Breast epithelium (tissue), 4 donors: ENCODE measurements around the gene MAST4. TPM values are rescaled to one million over a fixed set of nuclear protein-coding genes. Genes with fewer than 3 reads are reported as not detected.

Experiments
- DNase-seq, 2 donors: peaks; one replicate each; pipeline ENCODE4 v3.0.0-alpha.2; 2019; ENCODE audit warnings: low spot score in 2 of 2
- H3K27ac ChIP-seq, 2 donors: fragments of 200-600 bp; sonication (generic) in 1 of 2; one replicate each; pipeline ENCODE4 v1.5.1; 2016 to 2019; ENCODE audit warnings: mild to moderate bottlenecking in 1 of 2
- H3K27me3 ChIP-seq, 2 donors: fragments of 200-600 bp; sonication (generic) in 1 of 2; one replicate each; pipeline versions ENCODE4 v1.5.1 to v1.6.0; 2017 to 2019; ENCODE audit warnings: control low read depth in 1 of 2, mild to moderate bottlenecking in 1 of 2
- H3K36me3 ChIP-seq: fragments of 200-600 bp; one replicate; pipeline ENCODE4 v1.5.1; 2019
- H3K4me1 ChIP-seq, 2 donors: fragments of 200-600 bp; sonication (generic); one replicate each; pipeline ENCODE4 v1.5.1; 2016 to 2019; ENCODE audit warnings: control low read depth in 1 of 2
- H3K4me3 ChIP-seq, 3 donors: fragments of 200-600 bp; sonication (generic); 1 replicate in 2 of 3; 2 replicates in 1 of 3; pipeline ENCODE4 v1.5.1; 2016 to 2019; ENCODE audit warnings: mild to moderate bottlenecking in 3 of 3, moderate library complexity in 2 of 3
- H3K9me3 ChIP-seq, 2 donors: fragments of 200-600 bp; sonication (generic) in 1 of 2; one replicate each; pipeline ENCODE4 v1.5.1; 2016 to 2019; ENCODE audit warnings: control low read depth in 1 of 2
- POLR2A ChIP-seq: fragments of 450-650 bp; IDR thresholded peaks from one replicate; pipeline ENCODE4 v1.6.1; 2016; ENCODE audit warnings: antibody characterized with exemption, mild to moderate bottlenecking, moderate library complexity
- POLR2AphosphoS5 ChIP-seq, 3 donors: sonication (generic); formaldehyde crosslinking; IDR thresholded peaks; one replicate each; pipeline ENCODE4 v1.6.1; 2017; ENCODE audit warnings: antibody characterized with exemption in 3 of 3
- intact Hi-C: fragments of 100-400 bp; cut with DNase I; formaldehyde crosslinking; loops from one replicate; pipeline ENCODE4 v1.15.1; 2023; ENCODE audit warnings: low total_unique reads
- total RNA-seq, 3 donors: library from RNA; depleted of rRNA; stranded (reverse); fragments of >200 nt; gene quantifications; one replicate each; pipeline ENCODE4 v1.1.0, GENCODE V29; 2016
- TF ChIP-seq, protein P1 (sequence below), 3 donors: fragments of 450-650 bp; IDR thresholded peaks; one replicate each; pipeline ENCODE4 v1.5.1; 2016 to 2017; ENCODE audit warnings: antibody characterized with exemption in 3 of 3, mild to moderate bottlenecking in 3 of 3, moderate library complexity in 3 of 3

The MAST4 gene
- total RNA-seq, 3 donors from 2014 or later = 28.0 to 61.5 (median 50.1) TPM

DNA sequence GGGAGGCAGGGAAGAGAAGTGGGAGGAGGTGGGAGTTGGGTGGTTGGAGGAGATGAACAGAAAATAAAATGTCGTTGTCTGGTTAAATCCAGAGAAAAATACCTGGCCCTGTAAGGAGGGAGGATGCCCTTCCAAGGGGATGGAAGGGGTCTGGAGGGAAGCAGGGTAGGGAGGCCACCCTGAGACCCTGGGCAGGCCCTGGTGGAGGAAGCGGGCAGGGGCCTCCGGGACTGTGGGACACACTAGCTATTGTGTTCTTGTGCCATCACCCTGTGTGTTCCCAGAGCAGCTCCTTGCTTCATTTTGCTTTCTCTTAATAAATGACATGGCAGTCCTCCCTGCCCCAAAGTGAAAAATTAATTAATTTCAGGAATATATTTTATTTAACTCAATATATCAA is 612.2 kb downstream of the MAST4 start:
- no peak overlapping the region for H3K4me3 ChIP-seq
- peaks cover 0 to 14% of the 10 kb centered on the region in 2 donors for H3K4me1 ChIP-seq
- no peaks in the 10 kb centered on the region for H3K9me3 ChIP-seq
- H3K27me3 ChIP-seq = no peaks in the 10 kb centered on the region
- no peak for DNase-seq
- no peak for TF ChIP-seq POLR2AphosphoS5 (IDR thresholded peaks at IDR 0.05)
- TF ChIP-seq, protein P1, sequence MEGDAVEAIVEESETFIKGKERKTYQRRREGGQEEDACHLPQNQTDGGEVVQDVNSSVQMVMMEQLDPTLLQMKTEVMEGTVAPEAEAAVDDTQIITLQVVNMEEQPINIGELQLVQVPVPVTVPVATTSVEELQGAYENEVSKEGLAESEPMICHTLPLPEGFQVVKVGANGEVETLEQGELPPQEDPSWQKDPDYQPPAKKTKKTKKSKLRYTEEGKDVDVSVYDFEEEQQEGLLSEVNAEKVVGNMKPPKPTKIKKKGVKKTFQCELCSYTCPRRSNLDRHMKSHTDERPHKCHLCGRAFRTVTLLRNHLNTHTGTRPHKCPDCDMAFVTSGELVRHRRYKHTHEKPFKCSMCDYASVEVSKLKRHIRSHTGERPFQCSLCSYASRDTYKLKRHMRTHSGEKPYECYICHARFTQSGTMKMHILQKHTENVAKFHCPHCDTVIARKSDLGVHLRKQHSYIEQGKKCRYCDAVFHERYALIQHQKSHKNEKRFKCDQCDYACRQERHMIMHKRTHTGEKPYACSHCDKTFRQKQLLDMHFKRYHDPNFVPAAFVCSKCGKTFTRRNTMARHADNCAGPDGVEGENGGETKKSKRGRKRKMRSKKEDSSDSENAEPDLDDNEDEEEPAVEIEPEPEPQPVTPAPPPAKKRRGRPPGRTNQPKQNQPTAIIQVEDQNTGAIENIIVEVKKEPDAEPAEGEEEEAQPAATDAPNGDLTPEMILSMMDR (IDR thresholded peaks at IDR 0.05) = no peak
- no peak for TF ChIP-seq POLR2A
- intact Hi-C loops = no loop called here
- H3K36me3 ChIP-seq = no peaks in the 10 kb centered on the region
- peak overlapping the region; percentile 45 to 81 for H3K27ac ChIP-seq

DNA sequence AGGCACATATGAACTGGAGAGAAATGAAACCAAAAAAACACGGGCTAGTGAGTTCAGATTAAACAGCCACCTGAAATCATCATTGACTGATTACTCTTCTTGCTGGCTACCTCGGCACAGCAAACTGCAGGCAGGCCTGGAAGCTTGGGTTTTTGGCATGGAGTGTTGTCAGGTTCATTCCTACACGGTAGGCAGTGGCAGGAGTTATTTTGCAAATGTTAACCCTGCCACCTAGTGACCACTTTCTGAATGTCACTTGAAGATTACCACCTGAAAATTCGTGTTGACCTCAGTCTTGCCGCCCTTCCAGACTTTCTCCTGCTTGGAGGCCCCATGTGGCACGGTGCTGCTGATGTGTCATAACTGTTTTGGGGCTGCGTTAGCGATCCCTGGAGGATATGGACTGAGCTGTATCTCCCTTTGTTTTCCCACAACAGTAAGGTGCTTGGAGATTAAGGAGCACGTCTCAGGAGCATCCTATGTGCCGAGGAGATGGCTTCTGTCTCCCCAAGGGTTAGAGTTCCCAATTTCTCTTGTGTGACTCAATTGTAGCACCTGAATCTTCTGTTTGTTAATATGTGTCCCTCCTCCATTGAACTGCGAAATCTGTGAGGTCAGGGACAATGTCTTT is 613.1 kb downstream of the MAST4 start:
- no peaks in the 10 kb centered on the region for H3K27me3 ChIP-seq
- peaks cover 0 to 14% of the 10 kb centered on the region in 2 donors for H3K4me1 ChIP-seq
- TF ChIP-seq, protein P1 (IDR thresholded peaks at IDR 0.05) = peak; percentile 83 to 92 (median 88)
- TF ChIP-seq POLR2AphosphoS5 (IDR thresholded peaks at IDR 0.05) = peak in 2 of 3 donors; percentile 56 to 59
- TF ChIP-seq POLR2A = no peak
- peak overlapping the region; percentile 17 to 28 for H3K27ac ChIP-seq
- H3K4me3 ChIP-seq = no peak overlapping the region
- H3K9me3 ChIP-seq = no peaks in the 10 kb centered on the region
- DNase-seq = peak; percentile 63 to 82
- H3K36me3 ChIP-seq = no peaks in the 10 kb centered on the region
- intact Hi-C loops = no loop called here

DNA sequence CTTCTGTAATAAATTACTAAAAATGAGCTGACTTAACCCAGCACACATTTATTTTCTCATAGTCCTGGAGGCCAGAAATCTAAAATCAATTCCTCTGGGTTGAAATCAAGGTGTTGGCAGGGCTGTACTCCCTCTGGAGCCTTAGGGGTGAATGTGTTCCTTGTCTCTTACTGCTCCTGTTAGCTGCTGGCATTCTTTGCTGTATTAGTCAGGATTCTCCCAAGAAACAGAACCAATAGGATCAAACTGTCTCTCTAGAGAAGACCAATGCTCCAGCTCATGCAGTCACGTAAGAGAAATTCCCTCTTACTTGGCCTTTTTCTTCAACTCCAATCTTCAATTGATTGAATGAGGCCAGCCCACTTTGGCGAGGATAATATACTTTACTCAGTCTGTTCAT is 615.7 kb downstream of the MAST4 start:
- H3K27me3 ChIP-seq = no peaks in the 10 kb centered on the region
- DNase-seq = no peak
- intact Hi-C loops = no loop called here
- peaks cover 0 to 8% of the 10 kb centered on the region in 2 donors for H3K4me1 ChIP-seq
- TF ChIP-seq, protein P1 (IDR thresholded peaks at IDR 0.05) = no peak
- no peak for TF ChIP-seq POLR2AphosphoS5 (IDR thresholded peaks at IDR 0.05)
- no peak for TF ChIP-seq POLR2A
- H3K36me3 ChIP-seq = no peaks in the 10 kb centered on the region
- H3K4me3 ChIP-seq = no peak overlapping the region
- H3K27ac ChIP-seq = peak overlapping the region; percentile 35 to 60
- no peaks in the 10 kb centered on the region for H3K9me3 ChIP-seq

DNA sequence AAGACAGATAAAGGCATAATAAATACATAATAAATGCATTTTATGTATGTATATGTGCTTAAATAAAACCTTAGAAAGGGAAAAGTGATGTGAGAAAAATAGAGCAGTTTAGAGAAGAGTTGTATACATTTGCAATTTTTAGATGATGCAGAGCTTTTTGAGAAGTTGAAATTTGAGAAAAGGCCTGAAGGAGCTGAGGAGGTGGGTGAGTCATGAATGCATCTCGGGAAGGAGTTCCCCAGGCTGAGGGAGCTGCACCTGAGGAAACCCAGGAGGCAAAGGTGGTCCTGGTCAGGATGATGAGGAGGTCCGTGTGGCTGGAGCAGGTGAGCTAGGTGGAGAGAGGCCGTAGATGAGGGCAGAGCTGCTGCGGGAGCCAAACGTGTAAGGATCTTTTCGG is 617.8 kb downstream of the MAST4 start:
- intact Hi-C loops = no loop called here
- no peaks in the 10 kb centered on the region for H3K36me3 ChIP-seq
- peaks cover 0 to 4% of the 10 kb centered on the region in 2 donors for H3K4me1 ChIP-seq
- no peak for DNase-seq
- H3K27ac ChIP-seq = peak overlapping the region; percentile 84 to 90
- TF ChIP-seq, protein P1 (IDR thresholded peaks at IDR 0.05) = no peak
- TF ChIP-seq POLR2AphosphoS5 (IDR thresholded peaks at IDR 0.05) = no peak
- TF ChIP-seq POLR2A = no peak
- no peak overlapping the region for H3K4me3 ChIP-seq
- no peaks in the 10 kb centered on the region for H3K9me3 ChIP-seq
- no peaks in the 10 kb centered on the region for H3K27me3 ChIP-seq

DNA sequence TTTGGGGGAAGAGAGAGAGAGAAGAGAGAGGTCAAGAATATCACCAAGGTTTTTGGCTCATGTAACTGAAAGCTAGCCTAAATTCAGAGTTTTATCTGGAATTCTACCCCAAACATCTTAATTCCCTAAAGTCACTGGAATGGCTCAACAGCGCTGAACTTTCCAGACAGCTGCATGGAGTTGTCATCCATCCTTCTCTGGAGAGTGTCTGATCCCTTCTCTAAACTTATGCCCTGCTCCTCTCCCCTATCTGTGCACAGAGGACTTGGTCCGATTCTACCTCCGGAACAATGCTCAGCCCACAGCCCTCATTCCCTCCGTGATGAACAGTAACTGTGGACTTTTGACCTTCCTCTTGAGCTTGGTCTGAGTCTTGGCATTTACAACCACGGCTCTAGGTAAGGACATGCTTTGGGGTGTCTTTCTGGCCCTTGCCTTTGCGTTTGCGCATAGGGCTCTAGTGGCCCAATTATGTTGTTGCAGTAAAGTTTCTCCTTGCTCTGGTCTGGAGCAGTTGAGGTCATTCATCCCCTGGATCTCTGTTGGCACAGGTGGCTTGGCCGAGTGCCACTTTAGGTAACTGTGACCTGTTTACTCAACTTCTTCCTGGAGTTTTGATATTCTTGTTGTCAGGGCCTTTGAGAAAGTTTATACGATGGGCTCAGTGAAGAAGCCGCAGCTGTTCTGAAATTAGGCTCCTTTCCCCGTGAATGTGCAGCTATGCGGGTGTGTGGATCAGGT is 618.7 kb downstream of the MAST4 start:
- no peak overlapping the region for H3K4me3 ChIP-seq
- intact Hi-C loops = no loop called here
- no peaks in the 10 kb centered on the region for H3K9me3 ChIP-seq
- H3K27ac ChIP-seq = peak overlapping the region; percentile 84 to 90
- no peaks in the 10 kb centered on the region for H3K27me3 ChIP-seq
- no peaks in the 10 kb centered on the region for H3K36me3 ChIP-seq
- H3K4me1 ChIP-seq = no peaks in the 10 kb centered on the region
- peak; percentile 71 to 83 for DNase-seq
- TF ChIP-seq POLR2A = no peak
- no peak for TF ChIP-seq POLR2AphosphoS5 (IDR thresholded peaks at IDR 0.05)
- TF ChIP-seq, protein P1 (IDR thresholded peaks at IDR 0.05) = peak in 2 of 3 donors; percentile 21 to 27
